H1 (cell line): ENCODE results near the gene MYH11. TPM values are rescaled to one million over a fixed set of nuclear protein-coding genes. Genes with fewer than 3 reads are reported as not detected.

Experiments used
- EZH2 ChIP-seq: fragments of 200-600 bp; sonication (generic); IDR thresholded peaks from 2 replicates; pipeline ENCODE4 v1.7.1; 2012; ENCODE audit warnings: low read depth, mild to moderate bottlenecking, moderate library complexity, low read length, inconsistent platforms; ENCODE audit not compliant: severe bottlenecking
- RBBP5 ChIP-seq: IDR thresholded peaks from 2 replicates; pipeline ENCODE4 v1.7.1; 2012; ENCODE audit warnings: low read depth, mild to moderate bottlenecking, inconsistent platforms, low read length, moderate library complexity, borderline replicate concordance
- SIX5 ChIP-seq: IDR thresholded peaks from 2 replicates; pipeline ENCODE4 v1.6.1; 2011; ENCODE audit warnings: mild to moderate bottlenecking, low read depth, low read length
- polyA plus RNA-seq, 7 experiments: library from polyadenylated mRNA; depleted of rRNA in 3 of 7; stranded (reverse) in 5 of 7; unstranded in 2 of 7; fragments of >200 nt in 5 of 7; fragments of 200-250 nt in 2 of 7; gene quantifications; 1 replicate in 5 of 7; 2 replicates in 1 of 7; 4 replicates in 1 of 7; pipeline versions ENCODE4 v1.2.1 to v1.2.3, GENCODE V29; 2011 to 2013; ENCODE audit warnings: missing spikeins in 2 of 7, mixed read lengths in 2 of 7
- total RNA-seq: library from RNA; stranded (reverse); fragmentation: NEBNext Ultra II Directional; extraction: Animal tissue kit (Norgen Biotek cat#: 25700); gene quantifications from 2 replicates; pipeline ENCODE4 v1.2.1, GENCODE V29; 2021
- TF ChIP-seq, protein P1 (sequence below), 3 experiments: IDR thresholded peaks; 1 replicate in 2 of 3; 2 replicates in 1 of 3; pipeline versions ENCODE4 v1.5.1 to v1.6.1; 2011; ENCODE audit warnings: low read length in 3 of 3, mild to moderate bottlenecking in 3 of 3, inconsistent platforms in 2 of 3, low read depth in 1 of 3, moderate library complexity in 1 of 3; ENCODE audit not compliant: insufficient read depth in 1 of 3; ENCODE audit errors: control extremely low read depth in 1 of 3

MYH11 gene
- total and polyA plus RNA-seq, 2 of the 8 experiments (the other 6 are each of a cell fraction or from before 2014, with no cell fraction given), result 0.11 to 0.78 TPM

DNA sequence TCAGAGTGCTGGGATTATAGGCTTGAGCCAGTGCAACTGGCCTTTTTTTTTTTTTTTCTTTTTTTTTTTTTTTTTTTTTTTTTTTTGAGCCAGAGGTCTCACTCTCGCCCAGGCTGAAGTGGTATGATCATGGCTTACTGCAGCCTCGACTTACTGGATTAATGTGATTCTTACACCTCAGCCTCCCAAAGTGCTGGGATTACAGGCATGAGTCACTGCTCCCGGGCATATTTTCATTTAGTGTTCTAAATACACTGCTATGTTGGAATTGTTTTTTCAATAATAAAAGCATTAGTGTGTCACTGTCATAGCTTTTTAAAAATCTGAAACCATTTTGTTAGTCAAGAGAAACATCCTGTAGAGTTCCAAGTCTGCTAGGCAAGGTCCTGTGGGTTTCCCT is 166.5 kb downstream of the MYH11 start (continued):
- TF ChIP-seq SIX5 (no peak), EZH2 (no peak), RBBP5 (no peak)
- TF ChIP-seq, protein P1, sequence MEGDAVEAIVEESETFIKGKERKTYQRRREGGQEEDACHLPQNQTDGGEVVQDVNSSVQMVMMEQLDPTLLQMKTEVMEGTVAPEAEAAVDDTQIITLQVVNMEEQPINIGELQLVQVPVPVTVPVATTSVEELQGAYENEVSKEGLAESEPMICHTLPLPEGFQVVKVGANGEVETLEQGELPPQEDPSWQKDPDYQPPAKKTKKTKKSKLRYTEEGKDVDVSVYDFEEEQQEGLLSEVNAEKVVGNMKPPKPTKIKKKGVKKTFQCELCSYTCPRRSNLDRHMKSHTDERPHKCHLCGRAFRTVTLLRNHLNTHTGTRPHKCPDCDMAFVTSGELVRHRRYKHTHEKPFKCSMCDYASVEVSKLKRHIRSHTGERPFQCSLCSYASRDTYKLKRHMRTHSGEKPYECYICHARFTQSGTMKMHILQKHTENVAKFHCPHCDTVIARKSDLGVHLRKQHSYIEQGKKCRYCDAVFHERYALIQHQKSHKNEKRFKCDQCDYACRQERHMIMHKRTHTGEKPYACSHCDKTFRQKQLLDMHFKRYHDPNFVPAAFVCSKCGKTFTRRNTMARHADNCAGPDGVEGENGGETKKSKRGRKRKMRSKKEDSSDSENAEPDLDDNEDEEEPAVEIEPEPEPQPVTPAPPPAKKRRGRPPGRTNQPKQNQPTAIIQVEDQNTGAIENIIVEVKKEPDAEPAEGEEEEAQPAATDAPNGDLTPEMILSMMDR (IDR thresholded peaks at IDR 0.05; ENCODE audit: control extremely low read depth in 1 of 3, insufficient read depth in 1 of 3, low read depth in 1 of 3, low read length in 3 of 3), result no peak
